DMS79 treated with DMSO at 0.1 percent for 48 hours (cell line): Measurements from ENCODE around the gene PRDM15.

ENCODE experiments used
- DNase-seq: peaks from one replicate; lab custom pipeline; 2025; lab: John Stamatoyannopoulos, UW

PRDM15 gene

DNA sequence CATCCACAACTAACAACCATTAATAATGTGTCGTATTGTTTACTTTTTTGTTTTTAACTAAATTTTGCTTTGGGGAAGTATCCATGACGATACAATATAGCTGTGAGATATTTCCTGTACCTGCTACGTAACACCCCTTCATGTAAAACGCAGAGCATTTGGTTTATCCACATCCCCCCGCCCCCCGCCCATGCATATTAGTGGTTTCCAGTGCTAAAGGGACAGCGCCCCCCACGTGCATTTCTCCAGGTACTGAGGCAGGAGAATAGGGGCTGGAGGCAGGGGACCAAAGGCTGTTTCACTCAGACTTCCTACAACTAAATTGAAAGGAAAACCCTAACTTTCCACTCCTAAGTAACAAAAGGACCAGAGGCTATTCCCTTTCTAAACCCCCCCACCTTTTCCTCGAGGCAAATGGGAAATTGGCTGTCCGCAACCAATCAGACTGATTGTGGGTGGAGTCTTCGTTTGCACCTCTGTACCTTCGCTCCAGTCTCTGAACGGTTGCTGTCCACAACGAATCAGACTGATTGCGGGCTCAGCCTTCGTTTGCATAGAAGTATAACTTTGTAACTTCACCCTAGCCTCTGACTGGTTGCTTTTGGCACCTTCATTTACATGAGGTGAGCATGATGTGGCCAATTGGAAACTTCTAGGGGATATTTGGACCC, 100.1 kb downstream of the PRDM15 start:
- peak; percentile 92 for DNase-seq

DNA sequence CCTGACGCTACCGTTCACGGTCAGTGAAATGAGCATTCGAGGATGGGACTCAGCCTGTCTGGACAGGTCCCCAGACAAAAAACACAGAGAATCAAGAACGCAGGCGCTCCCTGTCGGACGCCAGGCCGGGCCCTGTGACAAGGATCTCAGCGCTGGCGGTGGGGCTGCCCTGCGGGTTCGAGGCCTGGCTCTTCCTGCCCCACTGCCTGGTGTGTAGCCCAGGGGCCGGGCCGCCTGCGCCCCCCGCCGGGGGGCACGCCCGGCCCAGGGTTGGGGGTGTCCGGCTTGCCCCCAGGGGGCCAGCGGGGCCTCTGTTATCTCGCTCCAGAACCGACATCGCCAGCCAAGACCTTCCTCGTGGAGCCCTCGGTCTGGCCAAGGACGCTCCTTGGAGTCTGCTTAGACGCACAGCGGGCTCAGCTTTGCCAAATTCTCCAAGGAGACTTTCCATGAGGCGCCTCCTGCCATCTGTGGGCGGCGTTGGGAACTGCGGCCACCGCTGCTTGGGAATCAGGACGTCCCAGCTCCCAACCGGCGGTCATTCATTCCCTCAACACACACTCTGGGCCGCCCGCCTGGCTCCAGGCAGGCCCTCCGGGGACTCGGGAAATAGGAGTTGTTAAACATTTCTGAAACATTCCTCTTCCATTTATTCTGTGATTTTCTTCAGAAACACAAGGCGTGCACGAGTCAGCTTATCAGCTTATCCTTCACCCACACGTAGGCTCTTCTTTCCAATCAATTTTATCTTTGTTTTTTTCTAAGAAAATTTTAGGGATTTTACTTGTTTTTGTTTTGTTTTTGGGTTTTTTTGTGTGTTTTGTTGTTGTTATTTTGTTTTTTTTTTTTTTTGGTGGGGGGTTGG, 101.0 kb downstream of the PRDM15 start:
- peak; percentile 92 for DNase-seq

DNA sequence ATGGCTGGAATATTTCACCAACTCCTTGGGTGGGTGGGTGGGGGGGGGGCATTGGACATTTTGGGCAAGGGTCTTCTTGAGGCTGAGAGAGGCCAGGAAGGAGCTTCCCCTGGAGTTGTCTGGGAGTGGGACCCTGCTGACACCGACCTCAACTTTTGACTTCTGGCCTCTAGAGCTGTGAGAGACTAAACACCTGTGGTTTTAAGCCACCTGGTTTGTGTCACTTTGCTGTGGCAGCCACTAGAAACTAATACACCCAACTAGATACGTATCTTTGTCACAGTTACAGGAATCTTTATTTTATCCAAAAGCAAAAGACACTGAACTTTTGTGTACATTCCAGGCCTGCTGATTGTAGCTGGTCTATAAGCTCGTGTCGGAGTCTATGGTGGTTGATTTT, 102.4 kb downstream of the PRDM15 start:
- no peak for DNase-seq

DNA sequence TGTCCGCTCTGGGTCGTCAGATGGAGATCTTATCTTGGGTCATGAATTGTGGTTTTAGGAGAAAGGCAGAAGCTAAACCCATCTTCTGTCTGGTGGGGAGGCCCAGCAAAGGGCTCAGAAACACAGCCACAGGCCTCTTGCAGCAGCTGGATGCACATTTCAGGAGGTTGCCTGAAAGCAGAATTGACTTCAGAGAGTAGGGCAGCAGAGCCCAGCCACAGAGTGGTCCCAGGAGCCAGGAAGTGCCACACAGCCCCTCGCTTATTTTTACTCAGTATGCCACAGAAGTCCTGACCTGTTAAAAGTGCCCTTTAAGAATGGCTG, 104.0 kb downstream of the PRDM15 start:
- DNase-seq: no peak

DNA sequence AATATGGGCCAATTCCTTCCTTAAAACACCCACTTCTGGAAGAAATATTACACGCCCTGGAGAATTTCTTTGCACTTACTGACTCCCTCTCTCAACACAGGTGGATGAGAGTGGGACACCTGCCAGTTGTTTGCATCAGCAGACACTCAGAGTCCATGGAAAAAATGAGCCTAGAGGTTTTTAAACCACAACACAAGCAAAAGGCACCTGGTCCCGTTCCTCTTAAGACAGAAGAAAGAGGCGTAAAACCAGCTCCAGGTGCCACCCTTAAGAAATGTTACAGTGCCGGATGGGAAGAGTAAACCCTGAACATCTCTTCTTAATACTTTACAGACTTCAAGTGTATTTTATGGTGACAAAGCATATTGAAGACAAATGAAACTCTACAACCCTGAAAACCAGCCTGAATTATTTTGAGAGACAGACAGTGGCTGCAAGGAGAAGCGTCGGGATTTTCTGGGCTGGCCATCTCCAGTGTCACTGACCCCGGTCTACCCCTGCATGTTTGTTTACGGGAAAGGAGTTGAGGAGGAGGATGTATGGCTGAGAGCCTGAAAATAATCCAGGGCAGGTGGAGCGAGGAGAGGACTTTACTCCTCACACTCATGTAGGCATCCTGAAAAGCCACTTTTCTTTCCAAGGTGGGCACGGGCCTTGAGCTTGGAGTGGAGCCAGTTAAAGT, 104.5 kb downstream of the PRDM15 start:
- peak; percentile 98 for DNase-seq

DNA sequence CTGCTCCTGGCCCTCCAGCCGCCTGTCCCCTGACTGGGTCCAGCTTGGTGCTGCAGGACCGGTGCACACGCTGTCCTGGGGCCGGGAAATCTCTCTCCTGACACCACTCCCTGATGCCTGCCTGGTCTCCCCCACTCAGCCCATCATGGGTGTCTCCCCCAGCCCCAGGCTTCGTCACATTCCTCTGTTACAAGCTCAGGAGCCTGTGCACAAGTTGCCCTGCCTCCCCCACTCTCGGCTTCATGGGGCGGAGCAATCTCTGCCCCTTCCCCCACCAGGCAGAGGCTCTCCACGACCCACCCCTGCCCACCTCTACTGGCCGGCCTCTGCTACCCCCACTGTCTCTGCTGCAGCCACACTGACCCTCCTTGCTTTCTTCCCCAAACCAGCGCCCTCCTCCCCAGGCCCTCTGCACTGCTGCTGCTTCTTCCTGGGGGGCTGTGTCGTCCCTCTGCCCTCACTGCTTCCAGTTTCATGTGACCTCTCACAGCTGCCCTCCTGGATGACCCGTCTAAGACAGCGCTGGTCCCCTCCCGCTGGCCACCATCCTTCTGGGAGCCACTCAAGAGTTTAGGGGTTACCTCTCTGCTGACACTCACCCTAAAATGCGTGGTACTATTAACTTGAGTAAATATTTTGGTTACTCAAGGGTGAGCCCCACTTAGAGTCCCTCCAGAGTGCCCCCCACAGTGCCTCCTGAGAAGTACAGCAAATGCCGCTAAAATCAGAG, 106.6 kb downstream of the PRDM15 start:
- no peak for DNase-seq

DNA sequence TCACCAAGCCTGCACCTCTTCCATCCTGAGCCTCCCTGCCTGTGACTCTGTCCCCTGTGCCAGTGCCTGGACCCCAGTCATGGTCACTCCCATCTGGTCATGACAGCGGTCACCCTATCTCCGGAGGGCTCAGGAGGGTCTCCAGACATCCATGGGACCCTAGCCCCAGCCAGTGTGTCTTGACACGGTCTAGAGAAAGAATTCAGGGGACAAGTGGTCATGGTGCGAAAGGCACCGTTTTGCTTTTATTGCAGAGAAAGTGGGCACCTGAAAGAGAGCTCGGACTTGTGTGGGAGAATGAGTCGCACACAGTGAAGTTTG, 107.6 kb downstream of the PRDM15 start:
- no peak for DNase-seq

DNA sequence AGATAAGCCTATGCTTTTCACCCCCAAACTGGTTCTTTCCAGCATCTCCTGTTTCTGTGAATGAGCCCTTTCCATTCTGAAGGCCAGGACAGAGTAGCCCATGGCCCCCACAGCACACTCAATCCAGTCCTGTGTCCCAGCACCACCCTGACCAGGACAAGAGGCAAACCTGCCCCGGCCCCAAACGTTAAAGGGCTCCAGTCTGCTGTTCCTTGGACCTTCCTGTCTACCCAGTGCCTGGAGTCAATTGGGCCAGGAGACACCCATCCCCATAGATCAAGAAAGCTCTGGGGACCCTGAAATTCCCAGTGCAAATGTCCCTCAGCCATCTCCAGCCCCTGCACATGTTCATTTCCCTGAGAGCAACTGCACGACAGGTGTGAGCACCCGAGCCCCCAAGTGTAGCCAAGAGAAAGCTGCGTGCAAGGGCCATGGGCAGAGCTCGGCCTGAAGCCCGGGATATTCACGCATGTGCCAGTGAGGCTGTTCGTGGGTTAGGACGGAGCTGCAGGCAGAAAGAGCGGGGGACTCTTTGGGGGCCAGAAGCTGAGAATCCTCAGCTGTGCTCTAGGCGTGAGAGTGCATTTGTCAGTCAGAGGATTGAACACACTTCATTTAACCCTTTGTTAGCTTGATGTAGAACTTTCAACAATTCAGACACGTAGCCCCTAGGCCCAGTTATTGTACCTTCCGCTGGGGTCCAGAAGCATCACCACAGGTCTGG, 108.1 kb downstream of the PRDM15 start:
- DNase-seq: no peak

DNA sequence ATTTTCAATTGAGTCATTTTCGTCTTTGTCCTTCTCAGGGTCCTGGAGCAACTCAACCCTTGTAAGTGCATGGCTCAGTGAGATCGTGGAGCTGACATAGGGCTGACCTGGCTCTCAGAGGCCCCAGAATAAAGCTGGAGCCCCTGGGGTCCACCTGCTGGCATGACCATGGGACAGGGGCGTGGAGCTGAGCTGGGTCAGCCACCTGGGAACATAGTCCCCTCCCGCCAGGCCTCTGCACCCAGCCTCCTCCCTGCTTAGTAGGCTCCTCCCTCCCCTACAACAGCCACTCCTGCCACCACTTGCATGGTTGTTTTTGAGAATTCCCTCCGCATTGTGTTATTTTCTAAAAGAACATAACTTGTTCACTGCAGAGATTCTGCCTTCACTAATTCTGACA, 109.2 kb downstream of the PRDM15 start:
- DNase-seq: no peak

DNA sequence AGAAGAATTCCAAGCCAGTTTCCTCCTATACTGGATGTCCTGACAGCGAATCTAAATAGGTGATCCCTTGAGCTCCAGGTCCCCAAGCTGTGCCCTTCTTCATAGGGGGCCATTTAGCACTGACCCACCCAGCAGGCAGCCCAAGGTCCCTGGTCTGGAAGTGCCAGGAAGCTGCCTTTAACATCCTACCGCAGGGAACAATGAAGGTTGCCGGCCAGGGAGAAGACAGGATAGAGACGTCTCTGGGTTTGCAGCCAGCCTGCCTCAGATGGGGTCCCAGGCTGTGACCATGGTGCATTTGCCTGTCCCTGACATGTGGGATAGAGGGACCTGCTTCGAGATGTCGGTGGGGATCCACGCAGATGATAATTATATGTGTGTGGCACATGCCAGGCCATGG, 109.6 kb downstream of the PRDM15 start:
- no peak for DNase-seq

DNA sequence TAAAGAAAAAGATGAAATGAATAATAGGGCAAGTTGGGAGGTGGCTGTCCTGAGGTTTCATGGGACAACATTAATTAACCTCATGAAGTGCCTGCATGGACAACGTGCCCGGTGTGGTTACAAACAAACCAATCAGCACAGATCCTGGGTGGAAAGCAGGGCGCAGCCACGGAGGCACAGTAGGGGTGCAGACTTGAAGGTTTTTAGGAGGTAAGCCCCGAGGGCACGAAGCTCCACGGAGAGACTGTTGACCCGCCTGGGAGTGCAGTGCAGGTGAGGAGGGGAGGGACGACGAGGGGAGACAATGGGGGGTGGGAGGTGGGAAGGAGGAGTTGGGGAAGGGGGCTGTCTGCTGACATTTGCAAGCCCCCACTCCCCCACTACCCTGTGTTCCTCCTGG, 110.0 kb downstream of the PRDM15 start:
- no peak for DNase-seq

DNA sequence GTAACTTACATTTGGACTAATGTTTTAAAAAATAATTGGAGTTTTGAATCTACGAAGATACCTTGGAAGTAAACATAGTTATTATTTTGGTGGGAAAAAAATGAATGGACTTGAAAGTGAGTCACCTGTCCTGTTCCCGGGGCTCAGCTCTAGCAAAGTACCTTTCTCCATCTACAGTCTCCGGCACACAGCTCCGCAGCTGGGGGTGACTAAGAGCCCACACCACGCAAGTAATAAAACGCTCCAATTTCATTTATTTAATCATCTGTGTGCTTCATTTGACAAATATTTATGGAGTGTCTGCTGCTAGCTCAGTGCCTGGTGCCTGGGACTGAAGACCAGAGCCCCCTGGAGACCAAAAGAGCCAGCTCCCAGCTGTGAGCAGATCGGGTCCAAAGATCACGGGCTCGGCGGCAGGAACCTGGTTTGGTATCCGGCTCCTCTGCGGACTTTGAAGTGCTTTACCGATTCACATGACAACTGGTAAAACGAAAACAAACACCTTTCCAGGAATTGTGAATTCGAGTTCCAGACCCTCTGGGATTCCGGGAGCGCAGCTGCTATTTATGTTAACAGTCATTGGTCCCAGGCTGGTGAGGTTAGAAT, 110.6 kb downstream of the PRDM15 start:
- peak; percentile 77 for DNase-seq

DNA sequence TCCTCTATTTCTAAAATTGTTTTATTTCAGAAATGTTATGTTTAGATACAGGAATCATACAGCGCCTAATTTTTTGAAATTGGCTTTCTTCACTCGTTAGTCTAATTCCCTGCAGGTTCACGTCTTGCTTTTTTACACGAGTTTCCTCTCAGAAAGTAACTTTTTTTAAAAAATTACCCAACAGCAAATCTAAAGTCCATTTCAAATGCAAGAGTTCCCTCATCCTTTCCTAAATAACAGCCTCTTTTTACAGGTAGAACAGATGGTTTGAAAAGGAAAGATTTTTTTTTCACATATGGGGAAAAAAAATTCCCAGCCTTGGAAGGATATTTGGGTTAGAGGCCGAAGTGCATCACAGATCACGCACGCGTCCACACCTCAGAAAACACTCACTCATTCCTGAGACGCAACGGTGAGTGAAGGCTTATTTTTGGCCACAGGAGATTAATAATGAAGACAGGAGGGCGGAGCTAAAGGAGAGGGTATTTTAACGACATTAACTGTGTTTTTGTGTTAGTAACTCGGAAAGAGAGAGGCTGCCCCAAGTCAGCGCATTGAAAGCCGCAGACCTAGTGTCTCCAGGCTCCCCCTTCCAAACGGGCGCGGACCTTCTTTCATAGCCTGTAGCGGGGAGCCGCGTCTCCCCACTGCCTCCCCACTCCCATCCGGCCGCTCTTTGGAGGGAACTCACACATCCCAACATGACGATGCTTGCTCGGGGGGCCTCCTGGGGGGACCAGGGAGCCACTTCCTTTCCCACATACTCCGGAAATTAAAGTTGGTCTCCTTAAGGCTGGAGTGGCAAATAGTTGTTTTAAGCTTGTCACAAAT, 111.3 kb downstream of the PRDM15 start:
- peak; percentile 55 for DNase-seq

DNA sequence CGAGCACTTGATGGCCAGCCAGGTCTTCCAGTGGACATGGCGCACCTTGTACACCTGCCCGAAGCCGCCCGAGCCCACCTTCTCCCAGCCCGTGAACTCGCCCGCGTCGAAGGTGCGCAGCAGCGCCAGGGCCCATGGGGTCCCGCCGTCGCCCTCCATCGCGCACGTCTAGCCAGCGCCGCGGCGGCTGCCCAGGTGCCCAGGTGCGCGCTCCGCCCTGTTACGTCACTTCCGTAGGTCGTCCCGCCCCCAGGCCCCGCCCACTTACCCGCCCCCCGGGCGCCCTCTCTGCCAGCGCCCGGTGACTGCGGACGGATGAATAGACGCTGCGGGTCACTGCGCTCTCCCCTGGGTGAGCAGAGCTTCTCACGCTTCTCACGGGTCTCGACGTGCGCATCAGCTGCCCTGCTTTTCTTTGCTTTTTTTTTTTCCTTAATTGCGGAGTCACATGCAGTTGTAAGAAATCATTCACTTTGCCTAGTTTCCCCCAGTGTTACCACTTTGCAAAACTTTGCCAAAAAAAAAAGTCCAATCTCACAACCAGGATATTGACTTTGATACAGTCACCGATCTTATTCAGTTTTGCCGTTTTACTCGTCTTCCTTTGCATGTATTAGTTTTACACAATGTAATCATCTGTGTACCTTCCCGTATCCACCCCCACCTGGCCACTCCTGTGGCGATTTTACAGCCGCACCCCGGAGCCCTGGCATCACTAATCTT, 112.1 kb downstream of the PRDM15 start, which contains the start of gene RIPK4:
RIPK4 (minus strand) TSS at position 170 of the 723 bp plus-strand sequence; CDS start at position 159, 11 bp downstream.
- peak; percentile 88 for DNase-seq

DNA sequence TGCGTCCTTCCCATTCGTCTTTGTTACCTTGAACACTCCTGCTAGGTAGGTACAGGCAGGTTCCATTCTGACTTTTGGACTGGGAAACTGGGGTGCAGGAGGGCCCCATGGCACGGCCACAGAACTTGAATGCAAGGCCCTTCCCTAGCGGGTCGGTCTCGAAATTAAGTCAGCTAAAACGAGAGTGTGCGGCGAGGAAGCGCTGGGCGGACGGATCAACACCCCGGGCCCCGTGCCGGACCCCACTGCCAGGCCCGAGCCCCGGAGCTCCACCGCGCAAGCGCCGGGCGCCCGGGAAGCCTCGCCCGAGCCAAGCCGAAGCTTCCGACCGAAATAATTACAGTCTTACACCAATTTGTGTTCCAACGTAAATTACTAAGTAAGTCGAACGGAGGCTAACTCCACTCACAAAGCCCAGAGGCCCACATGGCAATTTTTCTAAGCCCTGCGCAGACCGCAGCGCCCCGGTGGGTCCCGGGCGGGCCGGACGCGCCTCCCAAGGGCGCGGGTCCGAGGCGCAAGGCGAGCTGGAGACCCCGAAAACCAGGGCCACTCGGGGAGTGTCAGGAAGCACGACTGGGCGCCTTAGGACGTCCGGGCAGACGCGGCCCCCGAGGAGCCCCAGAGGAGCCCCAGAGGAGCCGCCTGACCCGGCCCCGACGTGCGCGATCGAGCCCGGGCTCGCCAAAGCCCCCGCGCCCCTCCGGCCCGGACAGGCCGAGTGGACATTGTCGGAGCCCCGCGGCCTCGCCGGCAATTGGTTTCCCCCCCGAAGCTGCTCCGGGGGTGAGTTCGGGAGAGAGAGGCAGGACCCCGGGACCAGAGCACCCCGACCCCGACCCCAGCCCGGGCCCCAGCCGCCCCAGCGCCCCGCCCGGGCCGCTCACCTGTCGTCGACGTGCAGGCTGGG, 112.9 kb downstream of the PRDM15 start:
- no peak for DNase-seq

DNA sequence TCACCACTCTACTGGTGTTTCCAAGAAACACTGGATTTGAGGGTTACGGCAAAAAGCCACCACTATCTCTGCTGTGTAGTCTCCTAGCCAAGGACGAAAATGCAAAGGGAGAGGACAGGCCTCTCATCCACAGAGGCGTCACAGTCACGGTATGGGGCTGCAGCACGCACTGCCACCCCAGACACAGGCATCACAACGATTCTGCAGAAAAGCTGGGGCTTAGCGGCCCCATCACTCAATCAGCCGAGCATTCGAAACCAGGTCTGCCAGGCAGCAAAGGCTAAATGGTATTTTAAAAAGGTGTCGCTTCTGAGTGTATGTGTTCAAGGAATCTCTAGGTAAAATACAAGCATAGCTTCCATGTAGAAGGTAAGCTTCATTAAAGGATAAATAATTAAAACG, 113.7 kb downstream of the PRDM15 start:
- DNase-seq: no peak

DNA sequence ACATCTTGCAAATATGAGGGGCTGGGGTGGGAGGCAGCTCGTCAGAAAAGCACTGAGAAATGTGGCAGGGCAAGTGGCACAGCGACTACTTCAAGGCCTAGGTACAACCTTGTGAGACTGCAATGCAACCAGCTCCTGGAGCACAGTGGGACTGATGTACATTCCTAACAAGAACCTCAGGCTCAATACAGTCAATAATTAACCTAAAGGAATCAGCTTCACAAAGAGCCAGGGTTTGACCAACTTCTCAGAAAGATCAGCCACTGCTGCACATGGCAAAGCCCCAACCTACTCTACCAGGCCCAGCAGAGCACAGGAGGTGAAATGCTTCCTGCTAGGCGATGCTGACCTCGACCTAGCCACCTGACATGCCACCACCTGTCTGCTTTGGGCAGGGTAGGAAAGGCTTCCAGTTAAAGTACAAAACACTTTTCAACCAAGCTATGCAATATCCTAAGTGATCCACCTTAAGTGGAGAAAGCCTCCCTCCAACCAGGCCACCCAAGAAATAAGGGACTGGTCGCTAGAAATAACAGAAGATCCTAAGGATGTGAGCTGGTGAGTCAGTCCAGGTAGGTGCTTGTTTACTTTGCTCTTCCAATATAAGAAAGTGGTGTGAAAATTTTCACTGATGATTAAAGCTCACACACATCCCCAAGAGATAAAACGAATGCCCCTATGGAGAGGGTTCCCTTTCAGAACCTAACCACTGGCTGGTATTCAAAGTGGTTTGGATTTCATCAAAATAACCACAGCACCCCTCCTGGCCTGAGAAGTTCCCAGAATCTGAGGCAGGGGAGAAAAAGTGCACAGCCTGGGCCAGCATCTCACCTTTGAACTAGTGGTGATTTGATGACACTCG, 114.4 kb downstream of the PRDM15 start:
- DNase-seq: peak; percentile 24

DNA sequence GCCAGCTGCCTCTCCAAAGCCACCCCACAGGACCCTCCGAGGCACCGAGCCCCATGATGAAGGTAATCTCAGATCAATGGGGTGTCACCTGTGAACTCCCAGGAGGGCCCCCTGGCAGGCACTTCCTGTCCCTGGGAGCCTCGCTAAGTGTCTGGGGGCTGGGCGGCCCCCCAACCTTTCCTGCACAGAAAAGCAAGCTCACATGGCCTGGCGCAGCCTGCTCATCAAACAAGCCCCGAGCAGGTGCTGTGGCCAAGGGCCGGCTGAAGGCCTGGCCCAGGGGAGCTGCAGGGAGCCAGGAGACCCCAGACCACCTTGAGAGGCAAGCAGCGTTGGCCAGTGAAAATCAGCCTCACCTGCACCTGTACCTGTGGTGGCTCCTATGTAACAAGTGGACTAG, 115.1 kb downstream of the PRDM15 start:
- DNase-seq: no peak
